Keratinocyte (primary cell): Measurements from ENCODE around the gene ARHGEF16. TPM values are rescaled to one million over a fixed set of nuclear protein-coding genes. Genes with fewer than 3 reads are reported as not detected.

ENCODE experiments used
- DNase-seq: peaks from one replicate; pipeline ENCODE4 v3.0.0-alpha.2; 2011; ENCODE audit warnings: low read depth, missing footprints, low spot score
- FAIRE-seq: peaks from 2 replicates; lab custom pipeline; 2011; peaks lifted over from hg19 to GRCh38; lab: Jason Lieb, UNC
- H2AFZ ChIP-seq: 2 replicates; pipeline ENCODE4 v1.6.0; 2012; ENCODE audit warnings: low read length, control low read depth, inconsistent platforms; ENCODE audit not compliant: control insufficient read depth
- H3K27ac ChIP-seq: 2 replicates; pipeline ENCODE4 v1.5.1; 2011; ENCODE audit warnings: low read length; ENCODE audit not compliant: control insufficient read depth, insufficient read depth
- H3K27me3 ChIP-seq: 3 replicates; pipeline ENCODE4 v1.6.0; 2011; ENCODE audit warnings: low read length; ENCODE audit not compliant: control insufficient read depth, insufficient read depth; ENCODE audit errors: extremely low read depth
- H3K36me3 ChIP-seq, 2 experiments: 2 replicates in 1 of 2; 3 replicates in 1 of 2; pipeline ENCODE4 v1.5.1; 2011; ENCODE audit warnings: low read length in 2 of 2, mild to moderate bottlenecking in 1 of 2; ENCODE audit not compliant: control insufficient read depth in 2 of 2, insufficient read depth in 2 of 2; ENCODE audit errors: extremely low read depth in 1 of 2
- H3K4me1 ChIP-seq: 3 replicates; pipeline ENCODE4 v1.5.1; 2011; ENCODE audit warnings: low read length; ENCODE audit not compliant: control insufficient read depth, insufficient read depth; ENCODE audit errors: extremely low read depth
- H3K4me2 ChIP-seq: 3 replicates; pipeline ENCODE4 v1.6.0; 2011; ENCODE audit warnings: low read depth, low read length; ENCODE audit not compliant: control insufficient read depth, insufficient read depth; ENCODE audit errors: extremely low read depth
- H3K4me3 ChIP-seq, 3 experiments: fragments of 200-600 bp in 1 of 3; sonication (generic) in 1 of 3; 2 replicates in 2 of 3; 3 replicates in 1 of 3; pipeline ENCODE4 v1.5.1; 2011 to 2016; ENCODE audit warnings: low read length in 3 of 3, mild to moderate bottlenecking in 3 of 3, control low read depth in 2 of 3, inconsistent platforms in 1 of 3, low read depth in 1 of 3, mixed read lengths in 1 of 3, mixed run types in 1 of 3, moderate library complexity in 1 of 3; ENCODE audit not compliant: control insufficient read depth in 2 of 3, insufficient read depth in 2 of 3; ENCODE audit errors: extremely low read depth in 1 of 3
- H3K79me2 ChIP-seq: 2 replicates; pipeline ENCODE4 v1.6.0; 2012; ENCODE audit warnings: low read length; ENCODE audit not compliant: control insufficient read depth, insufficient read depth
- H3K9ac ChIP-seq: 3 replicates; pipeline ENCODE4 v1.6.0; 2011; ENCODE audit warnings: low read length; ENCODE audit not compliant: control insufficient read depth, insufficient read depth; ENCODE audit errors: extremely low read depth
- H3K9me1 ChIP-seq: 3 replicates; pipeline ENCODE4 v1.6.0; 2011; ENCODE audit warnings: low read length; ENCODE audit not compliant: control insufficient read depth, insufficient read depth; ENCODE audit errors: extremely low read depth
- H3K9me3 ChIP-seq: 2 replicates; pipeline ENCODE4 v1.5.1; 2012; ENCODE audit warnings: low read depth, low read length; ENCODE audit not compliant: control insufficient read depth
- H4K20me1 ChIP-seq: 3 replicates; pipeline ENCODE4 v1.6.0; 2011; ENCODE audit warnings: low read length; ENCODE audit not compliant: control insufficient read depth, insufficient read depth; ENCODE audit errors: extremely low read depth
- CTCF ChIP-seq, 3 experiments: IDR thresholded peaks in 1 of 3; conservative IDR thresholded peaks in 1 of 3; optimal IDR thresholded peaks in 1 of 3; 2 replicates in 2 of 3; 3 replicates in 1 of 3; pipeline versions ENCODE3 to v1.5.1; 2011; ENCODE audit warnings: low read length in 3 of 3, mild to moderate bottlenecking in 3 of 3, moderate library complexity in 2 of 3, control low read depth in 1 of 3, inconsistent platforms in 1 of 3; ENCODE audit not compliant: insufficient read depth in 2 of 3; ENCODE audit errors: extremely low read depth in 1 of 3
- EZH2 ChIP-seq: IDR thresholded peaks from one replicate; pipeline ENCODE4 v1.6.1; 2012; ENCODE audit warnings: inconsistent platforms, mild to moderate bottlenecking, low read length, moderate library complexity
- dilution Hi-C: fragments of 300-500 bp; cut with MboI; formaldehyde crosslinking; loops from one replicate; pipeline ENCODE4 v1.7.0; 2020; ENCODE audit warnings: low sequenced_read_pairs; ENCODE audit not compliant: extremely low pct_ligation_motif_present
- polyA plus RNA-seq, 5 experiments: library from polyadenylated mRNA; depleted of rRNA in 3 of 5; stranded (reverse) in 3 of 5; stranded (forward) in 1 of 5; unstranded in 1 of 5; fragments of >200 nt; gene quantifications; 1 replicate in 1 of 5; 2 replicates in 3 of 5; 3 replicates in 1 of 5; pipeline versions ENCODE4 v1.2.1 to v1.2.3, GENCODE V29; 2011 to 2012; ENCODE audit warnings: missing spikeins in 2 of 5, low read depth in 1 of 5, low replicate concordance in 1 of 5

ARHGEF16 gene
- polyA plus RNA-seq, 1 donor (not counting 4 experiments of a cell fraction or from before 2014, with no cell fraction given) = 6.2 TPM

- no peak for TF ChIP-seq CTCF (optimal IDR thresholded peaks at IDR 0.05 in 1 of 3, IDR thresholded peaks at IDR 0.05 in 1 of 3, conservative IDR thresholded peaks at IDR 0.05 in 1 of 3; ENCODE audit: extremely low read depth in 1 of 3, insufficient read depth in 2 of 3, low read length in 3 of 3)
- TF ChIP-seq EZH2 = no peak
- no peak overlapping the region for H3K4me2 ChIP-seq
- H3K27me3 ChIP-seq = no peaks in the 10 kb centered on the region
- no peak for FAIRE-seq
- dilution Hi-C loops = no loop called here
- H3K79me2 ChIP-seq = no peaks in the 10 kb centered on the region
- H4K20me1 ChIP-seq = no peaks in the 10 kb centered on the region
- DNase-seq = no peak
- H2AFZ ChIP-seq = no peak overlapping the region
- H3K9me3 ChIP-seq = no peaks in the 10 kb centered on the region
- H3K9ac ChIP-seq = no peak overlapping the region
- no peak overlapping the region for H3K27ac ChIP-seq
- peaks cover 2% of the 10 kb centered on the region for H3K9me1 ChIP-seq
- no peaks in the 10 kb centered on the region for H3K36me3 ChIP-seq
- H3K4me1 ChIP-seq = peaks cover 69% of the 10 kb centered on the region
- H3K4me3 ChIP-seq = no peak overlapping the region
Measured at GRCh38 chr1:3463891-3464648, 9.6 kb downstream of the ARHGEF16 start.

- Histone ChIP-seq H3K9ac (no peak overlapping the region), H3K79me2 (no peaks in the 10 kb centered on the region), H3K36me3 (no peaks in the 10 kb centered on the region), H3K9me3 (no peaks in the 10 kb centered on the region), H4K20me1 (no peaks in the 10 kb centered on the region), H2AFZ (no peak overlapping the region), H3K4me2 (peak overlapping the region; percentile 27), H3K4me1 (peaks cover 64% of the 10 kb centered on the region), H3K27ac (no peak overlapping the region), H3K27me3 (no peaks in the 10 kb centered on the region), H3K4me3 (no peak overlapping the region), H3K9me1 (peaks cover 2% of the 10 kb centered on the region)
- dilution Hi-C loops = no loop called here
- DNase-seq = no peak
- no peak for FAIRE-seq
- TF ChIP-seq EZH2 (no peak), CTCF (optimal IDR thresholded peaks at IDR 0.05 in 1 of 3, IDR thresholded peaks at IDR 0.05 in 1 of 3, conservative IDR thresholded peaks at IDR 0.05 in 1 of 3; ENCODE audit: extremely low read depth in 1 of 3, insufficient read depth in 2 of 3, low read length in 3 of 3) (no peak)
Measured at GRCh38 chr1:3464649-3465025, 10.2 kb downstream of the ARHGEF16 start.
